Subcutaneous abdominal adipose tissue (tissue), 5 donors: ENCODE measurements around the gene DKK3.

Experiments
- H3K27ac ChIP-seq: one replicate; pipeline ENCODE4 v1.7.0; 2013; ENCODE audit warnings: low read depth, mild to moderate bottlenecking, inconsistent platforms, low read length, moderate library complexity
- H3K27me3 ChIP-seq, 5 donors: one replicate each; pipeline ENCODE4 v1.7.0; 2013; ENCODE audit warnings: low read length in 5 of 5, inconsistent platforms in 1 of 5; ENCODE audit not compliant: control insufficient read depth in 5 of 5, insufficient read depth in 4 of 5
- H3K36me3 ChIP-seq, 5 donors: one replicate each; pipeline ENCODE4 v1.7.0; 2013; ENCODE audit warnings: low read length in 5 of 5; ENCODE audit not compliant: control insufficient read depth in 5 of 5, insufficient read depth in 5 of 5
- H3K4me1 ChIP-seq, 5 donors: one replicate each; pipeline ENCODE4 v1.7.0; 2013; ENCODE audit warnings: low read length in 5 of 5, mild to moderate bottlenecking in 3 of 5, moderate library complexity in 1 of 5; ENCODE audit not compliant: control insufficient read depth in 5 of 5, insufficient read depth in 5 of 5
- H3K4me3 ChIP-seq, 5 donors: one replicate each; pipeline ENCODE4 v1.7.0; 2013; ENCODE audit warnings: low read length in 5 of 5, low read depth in 1 of 5
- H3K9ac ChIP-seq, 5 donors: one replicate each; pipeline ENCODE4 v1.7.0; 2013; ENCODE audit warnings: low read length in 5 of 5, mild to moderate bottlenecking in 4 of 5, moderate library complexity in 3 of 5
- H3K9me3 ChIP-seq, 5 donors: one replicate each; pipeline ENCODE4 v1.7.0; 2013; ENCODE audit warnings: low read length in 5 of 5; ENCODE audit not compliant: control insufficient read depth in 5 of 5
- donor health status: healthy.
- donor health status: healthy.
- donor health status: healthy.
- donor health status: healthy.
- donor health status: healthy.

Gene DKK3

DNA sequence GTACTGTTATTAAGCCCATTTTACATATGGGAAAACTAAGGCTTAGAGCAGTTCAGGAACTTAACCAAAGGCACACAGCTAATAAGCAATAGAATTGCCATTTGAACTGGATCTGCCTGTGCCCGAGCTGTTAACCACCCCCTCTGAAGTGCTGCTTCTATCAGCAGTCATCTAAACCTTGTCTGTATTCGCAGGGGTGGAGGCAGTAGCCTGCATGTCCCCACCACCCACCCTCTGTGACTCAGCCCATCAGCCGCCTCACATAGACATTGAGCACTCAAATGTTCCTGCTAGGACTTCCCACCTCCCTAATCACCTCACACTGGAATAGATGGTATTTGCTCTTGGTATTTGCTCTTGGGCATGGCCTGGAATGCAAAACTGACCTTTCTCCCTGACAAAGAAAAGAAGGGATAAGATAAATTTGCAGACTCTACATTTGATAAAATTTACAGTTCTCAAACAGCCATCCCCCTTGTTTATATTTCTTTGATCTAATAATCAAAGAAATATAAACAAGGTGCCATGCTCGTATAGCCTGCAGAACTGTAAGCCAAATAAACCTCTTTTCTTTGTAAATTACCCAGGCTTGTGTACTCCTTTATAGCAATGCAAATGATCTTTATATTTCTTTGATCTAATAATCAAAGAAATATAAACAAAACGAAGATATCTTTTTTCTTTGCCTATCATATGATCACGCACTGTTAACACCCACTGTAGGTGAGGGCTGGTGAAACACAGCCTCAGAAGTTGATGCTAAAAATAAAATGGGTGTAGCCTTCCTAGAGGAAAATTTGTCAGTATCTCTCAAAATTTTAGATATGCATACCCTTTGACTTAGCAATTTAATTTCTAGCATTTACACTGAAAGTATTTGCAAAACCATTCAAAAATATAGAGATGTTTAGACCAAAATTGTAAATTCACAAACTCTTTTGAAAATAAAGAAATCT, 15.9 kb downstream of the DKK3 start:
- no peak overlapping the region for H3K9ac ChIP-seq
- H3K4me3 ChIP-seq, result no peak overlapping the region
- no peak overlapping the region for H3K27ac ChIP-seq
- no peaks in the 10 kb centered on the region for H3K36me3 ChIP-seq
- H3K27me3 ChIP-seq, result peaks cover 0 to 4% (median 4%) of the 10 kb centered on the region in 5 donors
- peaks cover 0 to 4% (median 0%) of the 10 kb centered on the region in 5 donors for H3K4me1 ChIP-seq
- H3K9me3 ChIP-seq, result no peaks in the 10 kb centered on the region

DNA sequence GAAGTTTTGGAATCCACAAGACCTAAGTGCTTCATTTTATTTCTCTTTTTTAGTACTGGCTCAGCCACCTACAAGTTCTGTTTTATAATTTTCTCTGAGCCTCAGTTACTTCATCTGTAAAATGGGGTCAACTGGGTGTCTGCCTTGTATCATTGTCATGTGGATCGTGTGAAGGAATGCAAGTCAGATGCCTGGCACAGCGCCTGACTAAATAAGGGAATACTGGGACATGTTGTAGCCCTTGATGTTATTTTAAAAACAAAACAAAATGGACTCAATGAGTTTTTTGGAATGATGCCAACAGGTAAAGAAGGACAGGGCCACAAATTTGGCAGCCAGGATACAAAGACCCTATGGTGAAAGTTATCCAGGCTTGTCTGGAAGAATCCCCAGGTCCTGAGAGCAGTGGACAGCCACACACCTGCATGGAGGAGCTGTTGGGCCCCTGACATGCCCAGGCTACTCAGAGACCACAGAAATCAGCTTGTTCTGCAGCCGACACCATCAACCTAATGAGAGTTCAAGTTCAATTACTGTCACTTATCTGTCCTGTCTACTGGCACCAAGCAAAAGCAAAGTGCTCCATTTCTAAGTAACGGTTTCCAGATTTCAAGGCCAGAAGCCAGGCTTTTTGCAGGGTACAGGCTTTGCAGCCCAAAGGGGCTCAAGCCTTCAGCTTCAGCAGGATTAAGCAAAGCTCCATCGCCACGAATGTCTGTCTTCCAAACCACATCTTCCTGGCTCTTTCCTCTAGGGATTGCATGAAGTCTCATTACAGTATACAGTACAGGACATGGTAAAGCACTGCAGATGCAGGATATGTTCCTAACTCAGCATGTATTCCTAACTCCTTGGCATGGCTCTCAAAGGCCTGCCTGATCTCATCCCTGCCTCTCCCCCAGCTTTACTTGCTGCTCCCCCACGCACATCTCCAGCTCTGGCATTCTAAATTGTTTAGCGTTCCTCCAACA, 18.4 kb downstream of the DKK3 start:
- Histone ChIP-seq H3K27me3 (peaks cover 0 to 6% (median 4%) of the 10 kb centered on the region in 5 donors), H3K36me3 (no peaks in the 10 kb centered on the region), H3K4me1 (peaks cover 0 to 4% (median 0%) of the 10 kb centered on the region in 5 donors), H3K9me3 (no peaks in the 10 kb centered on the region), H3K4me3 (no peak overlapping the region), H3K9ac (no peak overlapping the region), H3K27ac (no peak overlapping the region)

DNA sequence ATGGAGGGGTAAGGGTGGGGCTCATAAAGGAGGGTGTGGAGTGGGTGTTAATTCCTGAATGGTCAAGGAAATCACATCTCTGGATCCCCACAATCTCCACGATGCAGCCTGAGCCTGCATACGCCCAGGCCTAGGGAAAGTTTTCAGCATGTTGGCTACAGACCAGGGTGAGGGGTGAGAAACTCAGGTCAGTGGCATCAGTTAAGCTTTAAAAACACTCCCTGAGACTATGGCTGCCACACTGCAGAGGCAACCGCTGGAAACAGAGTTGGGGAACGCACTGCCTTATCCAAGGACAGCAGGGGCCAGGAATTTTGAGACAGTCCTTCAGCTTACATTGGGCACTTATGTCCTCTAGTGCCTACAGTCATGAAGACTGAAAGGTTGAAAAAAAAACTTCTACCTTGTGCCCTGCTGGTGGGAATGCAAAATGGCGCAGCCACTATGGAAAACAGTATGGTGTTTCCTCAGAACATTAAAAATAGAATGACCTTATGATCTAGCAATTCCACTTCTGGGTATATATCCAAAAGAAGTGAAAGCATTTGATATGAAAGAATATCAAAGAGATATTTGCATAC, 19.7 kb downstream of the DKK3 start:
- H3K4me1 ChIP-seq, result peaks cover 0 to 4% (median 0%) of the 10 kb centered on the region in 5 donors
- H3K27ac ChIP-seq, result no peak overlapping the region
- peaks cover 0 to 4% (median 2%) of the 10 kb centered on the region in 5 donors for H3K27me3 ChIP-seq
- no peaks in the 10 kb centered on the region for H3K9me3 ChIP-seq
- H3K36me3 ChIP-seq, result no peaks in the 10 kb centered on the region
- no peak overlapping the region for H3K4me3 ChIP-seq
- no peak overlapping the region for H3K9ac ChIP-seq

DNA sequence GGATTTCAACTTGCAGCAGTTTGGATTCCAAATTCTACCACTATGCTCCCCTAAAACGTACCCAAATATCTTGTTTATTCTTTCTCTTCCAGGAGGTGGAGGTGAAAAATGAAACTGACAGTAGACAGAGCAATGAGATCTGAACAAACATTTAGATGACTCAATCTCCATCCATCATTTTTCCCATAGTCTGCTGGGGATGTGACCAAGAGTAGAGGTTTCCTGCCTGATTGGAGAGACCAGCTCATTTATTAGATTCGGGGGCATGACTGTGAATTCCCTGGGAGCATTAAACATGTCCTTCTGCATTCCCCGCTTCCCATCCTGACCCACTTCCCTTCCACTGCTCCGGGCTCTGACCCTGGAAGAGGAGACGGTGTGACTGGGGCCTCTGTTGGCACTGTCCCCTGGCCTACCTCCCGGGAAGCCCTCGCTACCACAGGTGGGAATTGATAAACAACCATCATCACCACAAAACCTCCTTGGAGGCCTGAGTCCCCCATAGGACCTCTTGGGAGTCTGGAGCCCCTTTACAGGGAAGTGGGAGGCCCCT, 20.3 kb downstream of the DKK3 start:
- H3K36me3 ChIP-seq, result no peaks in the 10 kb centered on the region
- H3K27me3 ChIP-seq, result peaks cover 0 to 4% (median 2%) of the 10 kb centered on the region in 5 donors
- no peaks in the 10 kb centered on the region for H3K9me3 ChIP-seq
- no peak overlapping the region for H3K27ac ChIP-seq
- no peak overlapping the region for H3K4me3 ChIP-seq
- peaks cover 0 to 5% (median 0%) of the 10 kb centered on the region in 5 donors for H3K4me1 ChIP-seq
- no peak overlapping the region for H3K9ac ChIP-seq

DNA sequence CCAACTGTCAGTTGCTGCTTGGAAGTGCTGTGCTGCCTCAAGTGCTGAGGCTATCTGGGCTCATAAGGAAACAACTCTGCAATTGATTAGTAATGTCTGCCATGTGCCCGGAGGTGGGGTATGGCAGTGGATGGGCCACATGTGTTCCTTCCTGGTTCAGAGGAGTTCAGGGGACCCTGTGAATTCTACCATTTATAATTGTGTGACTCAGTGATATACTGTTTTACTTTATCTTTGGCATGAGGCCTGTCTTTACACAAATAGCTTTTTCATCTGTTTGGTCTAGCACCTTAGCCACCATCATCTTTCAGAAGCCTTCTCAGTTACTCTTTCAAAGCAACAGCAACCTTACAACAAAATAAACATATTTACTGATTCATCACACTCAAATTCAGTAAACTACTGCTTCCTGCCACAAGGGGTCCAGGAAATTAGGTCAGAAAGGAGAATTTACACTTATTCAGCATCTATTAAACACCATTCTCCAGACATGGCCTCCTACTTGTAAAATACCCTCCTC, 20.9 kb downstream of the DKK3 start:
- Histone ChIP-seq H3K9me3 (no peaks in the 10 kb centered on the region), H3K4me1 (peaks cover 0 to 12% (median 0%) of the 10 kb centered on the region in 5 donors), H3K27me3 (peaks cover 0 to 4% (median 2%) of the 10 kb centered on the region in 5 donors), H3K27ac (no peak overlapping the region), H3K36me3 (no peaks in the 10 kb centered on the region), H3K4me3 (no peak overlapping the region), H3K9ac (no peak overlapping the region)

DNA sequence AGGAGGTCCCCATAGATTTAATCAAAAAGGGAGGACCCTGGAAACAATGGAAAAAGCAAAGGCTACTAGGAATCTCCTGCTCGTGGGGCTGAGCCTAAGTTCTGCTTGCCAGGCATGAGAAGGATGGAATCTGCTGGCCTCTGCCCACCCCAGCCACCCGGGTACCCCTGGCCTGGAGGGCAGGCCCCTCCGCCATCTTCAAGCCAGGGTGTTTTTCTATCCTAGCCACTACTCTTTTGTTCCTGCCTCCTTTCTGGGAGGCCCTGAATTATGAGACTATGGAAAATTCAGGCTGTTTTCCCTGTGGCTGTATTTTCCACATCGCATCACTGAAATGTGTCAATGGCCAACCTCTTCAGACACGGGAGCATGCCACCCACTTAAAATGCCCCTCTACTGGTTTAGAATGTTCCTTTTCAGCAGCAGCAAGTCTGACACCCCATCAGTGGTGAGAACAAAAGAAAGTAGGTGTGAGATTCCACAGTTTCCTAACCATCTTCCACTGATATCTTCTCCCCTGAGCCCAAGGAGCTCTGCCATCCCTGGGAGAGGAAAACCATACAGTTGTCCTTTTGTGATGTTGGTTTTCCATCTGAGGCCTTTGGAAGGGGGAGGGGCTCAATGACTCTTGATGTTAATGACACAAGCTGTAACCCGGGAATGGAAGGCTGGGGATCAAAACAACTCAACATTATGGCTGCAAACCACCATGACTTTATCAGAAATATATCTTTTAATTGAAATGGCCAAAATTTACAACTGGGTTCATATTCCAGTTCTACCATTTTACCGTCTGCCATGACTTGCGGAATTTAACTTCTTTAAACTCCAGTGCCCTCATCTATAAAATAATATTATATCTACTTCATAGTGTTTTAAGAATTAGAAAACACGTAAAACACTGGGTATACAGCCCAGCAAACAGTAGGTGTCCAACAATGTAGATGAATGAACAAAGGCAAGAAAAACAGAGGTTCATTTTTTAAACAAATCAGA, 22.2 kb downstream of the DKK3 start:
- Histone ChIP-seq H3K9me3 (peaks cover 0 to under 1% (median 0%) of the 10 kb centered on the region in 5 donors), H3K27me3 (peaks cover 0 to 6% (median 0%) of the 10 kb centered on the region in 5 donors), H3K4me3 (no peak overlapping the region), H3K27ac (no peak overlapping the region), H3K9ac (no peak overlapping the region), H3K4me1 (peaks cover 0 to 12% (median 0%) of the 10 kb centered on the region in 5 donors), H3K36me3 (no peaks in the 10 kb centered on the region)

DNA sequence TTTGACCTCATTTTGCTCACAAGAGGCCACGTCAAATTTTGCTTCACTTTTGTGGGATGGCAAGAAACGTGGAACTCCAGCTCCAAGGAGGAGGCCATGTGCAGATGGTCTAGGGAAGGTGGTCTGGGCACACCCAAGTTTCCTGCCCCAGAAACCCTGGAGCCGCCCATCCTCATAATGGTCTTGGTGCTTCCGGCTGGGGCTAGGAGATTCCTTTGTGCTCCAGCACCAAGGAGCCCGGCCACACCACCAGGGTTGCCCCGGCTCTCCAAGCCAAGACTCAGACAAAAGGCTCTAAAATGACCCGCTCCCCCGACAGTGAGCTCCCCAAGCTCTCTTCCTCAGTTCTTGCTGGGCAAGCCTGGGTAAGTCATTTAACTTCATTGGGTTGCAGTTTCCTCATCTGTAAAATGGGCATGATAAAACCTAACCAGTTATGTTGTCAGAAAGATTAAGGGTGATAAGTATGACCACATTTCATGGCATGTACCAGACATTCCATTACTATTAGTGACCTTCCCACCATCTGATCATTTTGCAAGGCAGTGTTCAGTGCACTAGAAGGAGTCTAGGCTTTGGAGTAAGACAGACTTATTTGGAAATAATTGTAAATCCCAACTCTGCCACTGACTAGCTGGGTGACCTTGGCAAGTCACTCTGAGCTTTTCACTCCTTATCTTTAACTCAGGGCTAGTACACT, 23.3 kb downstream of the DKK3 start:
- Histone ChIP-seq H3K9ac (no peak overlapping the region), H3K36me3 (no peaks in the 10 kb centered on the region), H3K4me1 (peaks cover 0 to 10% (median 0%) of the 10 kb centered on the region in 5 donors), H3K4me3 (no peak overlapping the region), H3K27me3 (peaks cover 0 to 10% (median 0%) of the 10 kb centered on the region in 5 donors), H3K9me3 (peaks cover 0 to 5% (median 4%) of the 10 kb centered on the region in 5 donors), H3K27ac (no peak overlapping the region)

DNA sequence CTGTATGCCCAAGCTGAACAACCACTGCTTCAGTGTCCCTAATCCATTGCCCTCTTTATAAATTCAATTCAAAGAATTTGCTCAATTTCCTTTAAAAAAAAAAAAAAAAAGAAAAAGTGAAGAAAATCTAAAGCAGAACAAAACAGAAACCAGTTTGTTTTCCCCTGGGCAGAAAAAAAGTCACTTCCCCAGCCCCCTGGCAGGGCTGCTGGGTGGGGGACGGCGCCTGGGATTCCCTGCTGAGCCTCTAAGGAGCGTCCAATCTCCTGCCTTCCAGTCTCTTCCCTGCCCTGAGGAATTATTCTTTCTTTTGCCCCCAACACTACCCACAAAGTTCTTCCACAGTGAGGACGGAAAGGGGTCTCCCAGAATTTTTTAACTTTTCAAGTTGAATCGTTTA, 23.9 kb downstream of the DKK3 start:
- H3K4me1 ChIP-seq, result peaks cover 0 to 13% (median under 1%) of the 10 kb centered on the region in 5 donors
- H3K9me3 ChIP-seq, result peaks cover 0 to 5% (median 4%) of the 10 kb centered on the region in 5 donors
- H3K9ac ChIP-seq, result no peak overlapping the region
- H3K36me3 ChIP-seq, result no peaks in the 10 kb centered on the region
- no peak overlapping the region for H3K27ac ChIP-seq
- H3K27me3 ChIP-seq, result peaks cover 0 to 10% (median 0%) of the 10 kb centered on the region in 5 donors
- H3K4me3 ChIP-seq, result no peak overlapping the region
